Nephron (organoid): ENCODE results near the gene FHOD1.
A peak's percentile ranks its signal among the peaks of the same experiment; 100 is the strongest.

Experiments
- H3K27ac Mint-ChIP-seq, 3 experiments: 2 replicates each; pipeline ENCODE4 v1.8.0; 2020; ENCODE audit warnings: mixed read lengths in 3 of 3, mild to moderate bottlenecking in 2 of 3, moderate library complexity in 1 of 3
- H3K27me3 Mint-ChIP-seq: 2 replicates; pipeline ENCODE4 v1.8.0; 2021; ENCODE audit warnings: low read depth, mild to moderate bottlenecking, moderate library complexity, mixed read lengths
- H3K36me3 Mint-ChIP-seq: 2 replicates; pipeline ENCODE4 v1.8.0; 2020; ENCODE audit warnings: low read depth, mixed read lengths
- H3K4me1 Mint-ChIP-seq: 2 replicates; pipeline ENCODE4 v1.8.0; 2020; ENCODE audit warnings: mixed read lengths
- H3K4me3 Mint-ChIP-seq, 3 experiments: 2 replicates each; pipeline ENCODE4 v1.8.0; 2020; ENCODE audit warnings: mild to moderate bottlenecking in 3 of 3, mixed read lengths in 3 of 3, moderate library complexity in 2 of 3
- H3K9me3 Mint-ChIP-seq: 2 replicates; pipeline ENCODE4 v1.8.0; 2020; ENCODE audit warnings: mixed read lengths
- TF ChIP-seq, protein P1 (sequence below), 3 experiments: fragments of 200-600 bp; sonication (generic); IDR thresholded peaks; one replicate each; pipeline ENCODE4 v1.5.0; 2021; ENCODE audit warnings: antibody characterized with exemption in 3 of 3; ENCODE audit not compliant: unreplicated experiment in 3 of 3

The FHOD1 gene

DNA sequence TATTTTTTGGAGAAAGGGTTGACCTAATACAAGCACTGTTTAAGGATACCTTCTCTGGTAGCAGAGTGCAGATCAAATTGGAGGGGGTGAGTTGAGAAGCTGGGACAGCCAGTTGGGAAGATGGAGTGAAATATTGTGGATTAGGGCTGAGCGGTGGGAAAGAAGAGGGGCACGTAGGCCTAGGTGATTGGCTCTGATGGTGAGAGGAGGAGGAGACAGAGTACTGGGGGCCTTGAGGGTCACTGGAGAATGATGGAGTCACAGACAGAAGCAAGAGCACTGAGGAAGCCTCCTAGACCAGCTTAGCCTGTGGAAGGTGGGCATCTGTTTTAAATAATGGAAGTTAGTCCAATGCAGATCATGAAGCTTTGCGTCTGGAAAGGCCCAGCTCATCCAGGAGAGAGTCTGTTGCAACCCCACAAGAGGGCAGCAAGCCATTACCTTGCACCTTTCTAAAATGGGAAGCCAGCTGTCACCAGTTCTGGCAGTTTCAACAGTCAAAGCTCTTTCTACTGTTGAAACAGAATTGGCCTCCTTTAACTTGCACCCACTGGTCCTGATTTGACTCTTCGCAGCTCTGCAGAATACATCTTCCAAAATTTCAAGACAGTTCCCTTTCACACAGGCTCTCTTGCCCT lies 13.3 kb upstream of the FHOD1 start:
- H3K27me3 Mint-ChIP-seq, result peaks cover 14% of the 10 kb centered on the region
- H3K36me3 Mint-ChIP-seq, result no peaks in the 10 kb centered on the region
- H3K9me3 Mint-ChIP-seq, result no peaks in the 10 kb centered on the region
- no peak overlapping the region for H3K27ac Mint-ChIP-seq
- H3K4me1 Mint-ChIP-seq, result peaks cover 10% of the 10 kb centered on the region
- H3K4me3 Mint-ChIP-seq, result no peak overlapping the region
- TF ChIP-seq, protein P1, sequence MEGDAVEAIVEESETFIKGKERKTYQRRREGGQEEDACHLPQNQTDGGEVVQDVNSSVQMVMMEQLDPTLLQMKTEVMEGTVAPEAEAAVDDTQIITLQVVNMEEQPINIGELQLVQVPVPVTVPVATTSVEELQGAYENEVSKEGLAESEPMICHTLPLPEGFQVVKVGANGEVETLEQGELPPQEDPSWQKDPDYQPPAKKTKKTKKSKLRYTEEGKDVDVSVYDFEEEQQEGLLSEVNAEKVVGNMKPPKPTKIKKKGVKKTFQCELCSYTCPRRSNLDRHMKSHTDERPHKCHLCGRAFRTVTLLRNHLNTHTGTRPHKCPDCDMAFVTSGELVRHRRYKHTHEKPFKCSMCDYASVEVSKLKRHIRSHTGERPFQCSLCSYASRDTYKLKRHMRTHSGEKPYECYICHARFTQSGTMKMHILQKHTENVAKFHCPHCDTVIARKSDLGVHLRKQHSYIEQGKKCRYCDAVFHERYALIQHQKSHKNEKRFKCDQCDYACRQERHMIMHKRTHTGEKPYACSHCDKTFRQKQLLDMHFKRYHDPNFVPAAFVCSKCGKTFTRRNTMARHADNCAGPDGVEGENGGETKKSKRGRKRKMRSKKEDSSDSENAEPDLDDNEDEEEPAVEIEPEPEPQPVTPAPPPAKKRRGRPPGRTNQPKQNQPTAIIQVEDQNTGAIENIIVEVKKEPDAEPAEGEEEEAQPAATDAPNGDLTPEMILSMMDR (IDR thresholded peaks at IDR 0.05; ENCODE audit: unreplicated experiment in 3 of 3), result peak; percentile 46 to 61 (median 60)

DNA sequence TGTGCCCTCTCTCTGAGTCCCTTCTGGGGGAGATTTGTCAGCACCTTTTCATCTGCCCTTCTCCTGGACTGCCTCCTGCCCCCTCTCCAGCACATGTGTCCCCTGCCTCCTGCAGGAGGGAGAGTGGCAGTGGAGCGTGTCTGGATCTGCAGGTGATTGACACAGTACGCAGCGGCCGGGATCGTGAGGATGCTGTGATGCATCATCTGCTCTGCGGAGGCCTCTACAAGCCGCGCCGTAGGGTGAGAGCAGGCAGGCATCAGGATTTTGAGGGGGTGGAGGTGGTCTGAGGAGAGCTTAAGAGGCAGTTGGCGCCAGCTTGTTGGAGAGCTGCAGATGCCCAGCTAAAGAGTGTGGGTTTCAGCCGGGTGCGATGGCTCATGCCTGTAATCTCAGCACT lies 12.4 kb upstream of the FHOD1 start:
- no peak overlapping the region for H3K27ac Mint-ChIP-seq
- peaks cover 10% of the 10 kb centered on the region for H3K4me1 Mint-ChIP-seq
- H3K36me3 Mint-ChIP-seq, result no peaks in the 10 kb centered on the region
- peaks cover 10% of the 10 kb centered on the region for H3K27me3 Mint-ChIP-seq
- no peak overlapping the region for H3K4me3 Mint-ChIP-seq
- no peaks in the 10 kb centered on the region for H3K9me3 Mint-ChIP-seq
- TF ChIP-seq, protein P1 (IDR thresholded peaks at IDR 0.05; ENCODE audit: unreplicated experiment in 3 of 3), result no peak

DNA sequence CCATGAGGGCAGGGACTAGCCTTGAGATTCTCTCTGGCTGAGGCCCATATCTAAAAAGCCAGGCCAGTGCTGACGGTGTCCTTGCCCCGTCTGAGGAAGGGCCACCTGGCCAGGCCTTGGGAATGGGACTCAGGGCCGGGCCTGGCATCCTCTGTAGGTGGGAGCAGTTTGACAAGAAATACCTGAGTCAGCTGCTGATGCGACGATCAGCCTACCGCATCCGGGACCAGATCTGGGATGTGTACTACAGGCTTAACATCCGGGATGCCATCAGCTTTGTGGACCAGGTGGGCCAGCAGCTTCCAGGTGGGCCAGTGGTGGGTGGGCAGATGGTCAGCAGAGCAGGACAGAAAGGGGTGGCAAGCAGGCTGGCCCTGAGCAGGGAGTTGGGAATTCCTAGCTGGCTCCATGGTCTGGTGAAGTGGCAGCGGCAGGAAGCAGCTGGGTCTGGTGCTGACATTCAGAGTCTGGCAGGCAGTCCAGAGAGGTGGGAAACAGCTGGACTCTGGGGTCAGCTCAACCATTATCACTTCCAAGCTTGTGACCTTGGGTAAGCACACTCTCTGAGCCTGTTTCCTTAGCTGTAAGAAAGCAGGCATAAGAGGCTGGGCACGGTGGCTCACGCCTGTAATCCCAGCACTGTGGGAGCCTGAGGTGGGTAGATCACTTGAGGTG lies 11.0 kb upstream of the FHOD1 start:
- Mint-ChIP-seq H3K4me1 (peaks cover 10% of the 10 kb centered on the region), H3K27ac (no peak overlapping the region), H3K9me3 (no peaks in the 10 kb centered on the region), H3K27me3 (peaks cover 3% of the 10 kb centered on the region), H3K4me3 (no peak overlapping the region), H3K36me3 (no peaks in the 10 kb centered on the region)
- TF ChIP-seq, protein P1 (IDR thresholded peaks at IDR 0.05; ENCODE audit: unreplicated experiment in 3 of 3), result no peak

DNA sequence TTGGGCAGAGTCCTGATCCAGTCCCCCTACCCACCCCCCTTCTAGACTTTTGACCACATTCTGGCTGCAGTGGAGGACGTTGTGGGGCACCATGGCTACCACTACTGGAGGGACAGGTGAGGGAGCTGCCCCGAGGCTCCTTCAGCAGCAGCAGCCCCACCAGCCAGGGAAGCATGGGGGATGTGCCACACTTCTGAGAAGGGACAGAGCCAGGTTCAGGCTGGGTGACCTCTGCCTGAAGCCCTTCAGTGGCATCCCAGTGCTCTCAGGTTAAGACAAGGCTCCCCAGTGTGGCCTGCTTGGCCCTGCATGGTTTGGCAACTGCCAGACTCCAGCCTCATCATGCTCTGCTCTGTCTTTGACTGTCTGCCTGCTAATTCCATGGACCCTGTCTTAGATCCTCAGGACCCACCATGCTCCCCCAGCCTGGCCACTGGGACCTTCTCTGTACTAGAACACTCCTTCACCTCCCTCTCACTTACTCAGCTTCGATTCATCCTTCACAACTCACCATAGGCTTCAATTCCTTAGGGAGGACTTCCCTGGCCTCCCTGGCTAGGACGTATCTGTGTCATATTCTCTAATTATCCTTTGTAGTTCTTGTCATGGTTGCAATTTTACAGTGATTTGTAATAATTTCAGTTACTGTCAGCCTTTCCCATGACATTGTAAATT lies 10.3 kb upstream of the FHOD1 start:
- Mint-ChIP-seq H3K27me3 (peaks cover 2% of the 10 kb centered on the region), H3K4me1 (peaks cover 10% of the 10 kb centered on the region), H3K36me3 (no peaks in the 10 kb centered on the region), H3K9me3 (no peaks in the 10 kb centered on the region), H3K27ac (no peak overlapping the region), H3K4me3 (no peak overlapping the region)
- TF ChIP-seq, protein P1 (IDR thresholded peaks at IDR 0.05; ENCODE audit: unreplicated experiment in 3 of 3), result no peak

DNA sequence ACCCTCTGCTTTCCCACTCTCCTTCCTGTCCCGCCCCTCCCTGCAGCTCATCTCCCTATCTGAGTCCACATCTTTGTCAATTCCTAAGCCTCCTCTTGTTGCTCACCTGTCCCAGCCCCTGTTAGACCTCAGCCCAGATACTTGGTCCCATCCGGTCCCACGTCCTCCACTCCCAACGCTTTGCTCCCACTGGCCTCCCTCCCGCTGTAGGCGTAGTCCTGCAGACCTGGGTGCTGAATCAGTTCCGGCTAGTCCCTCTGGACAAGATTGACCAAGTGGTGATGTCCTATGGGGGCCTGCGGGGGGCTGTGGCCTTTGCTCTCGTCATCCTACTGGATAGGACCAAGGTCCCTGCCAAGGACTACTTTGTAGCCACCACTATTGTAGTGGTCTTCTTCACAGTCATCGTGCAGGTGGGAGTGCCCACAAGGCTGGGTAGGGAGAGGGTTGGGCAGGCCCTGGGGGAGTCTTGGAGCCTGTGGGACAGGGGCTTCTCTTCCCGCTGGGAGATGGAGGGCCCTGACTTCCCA lies 9.5 kb upstream of the FHOD1 start:
- Mint-ChIP-seq H3K27me3 (peaks cover 4% of the 10 kb centered on the region), H3K36me3 (no peaks in the 10 kb centered on the region), H3K27ac (no peak overlapping the region), H3K4me3 (no peak overlapping the region), H3K4me1 (peaks cover 10% of the 10 kb centered on the region), H3K9me3 (no peaks in the 10 kb centered on the region)
- TF ChIP-seq, protein P1 (IDR thresholded peaks at IDR 0.05; ENCODE audit: unreplicated experiment in 3 of 3), result no peak
